HEK293 (cell line): ENCODE results near the gene C19orf38.

Experiments used
- ATF2 ChIP-seq: fragments of 450-650 bp; formaldehyde crosslinking; IDR thresholded peaks from 2 replicates; pipeline ENCODE4 v1.5.1; 2016; ENCODE audit warnings: missing biosample characterization, missing genetic modification characterization, low read depth
- GFI1B ChIP-seq: fragments of 450-650 bp; formaldehyde crosslinking; IDR thresholded peaks from 2 replicates; pipeline ENCODE4 v1.5.1; 2016; ENCODE audit warnings: missing biosample characterization, missing genetic modification characterization
- GLIS1 ChIP-seq: fragments of 450-650 bp; formaldehyde crosslinking; IDR thresholded peaks from 2 replicates; pipeline ENCODE4 v1.5.1; 2016; ENCODE audit warnings: missing biosample characterization, missing genetic modification characterization
- HIC1 ChIP-seq: fragments of 450-650 bp; formaldehyde crosslinking; IDR thresholded peaks from 2 replicates; pipeline ENCODE4 v1.5.1; 2016; ENCODE audit warnings: missing biosample characterization, missing genetic modification characterization
- INSM2 ChIP-seq: fragments of 450-650 bp; formaldehyde crosslinking; IDR thresholded peaks from 2 replicates; pipeline ENCODE4 v1.5.1; 2016; ENCODE audit warnings: missing biosample characterization, missing genetic modification characterization
- KLF9 ChIP-seq: fragments of 450-650 bp; formaldehyde crosslinking; IDR thresholded peaks from 2 replicates; pipeline ENCODE4 v1.5.1; 2016; ENCODE audit warnings: missing biosample characterization, missing genetic modification characterization, low read depth
- PRDM4 ChIP-seq: fragments of 450-650 bp; formaldehyde crosslinking; IDR thresholded peaks from 2 replicates; pipeline ENCODE4 v1.5.1; 2017; ENCODE audit warnings: missing biosample characterization, missing genetic modification characterization
- SP2 ChIP-seq: fragments of 450-650 bp; formaldehyde crosslinking; IDR thresholded peaks from 2 replicates; pipeline ENCODE4 v1.5.1; 2016; ENCODE audit warnings: missing biosample characterization, missing genetic modification characterization
- ZBTB6 ChIP-seq: fragments of 450-650 bp; formaldehyde crosslinking; IDR thresholded peaks from 2 replicates; pipeline ENCODE4 v1.5.1; 2017; ENCODE audit warnings: missing biosample characterization, missing genetic modification characterization
- ZEB2 ChIP-seq: fragments of 450-650 bp; formaldehyde crosslinking; IDR thresholded peaks from 2 replicates; pipeline ENCODE4 v1.5.1; 2016; ENCODE audit warnings: missing biosample characterization, missing genetic modification characterization
- ZFP69B ChIP-seq: fragments of 450-650 bp; formaldehyde crosslinking; IDR thresholded peaks from 2 replicates; pipeline ENCODE4 v1.5.1; 2016; ENCODE audit warnings: missing biosample characterization, missing genetic modification characterization
- ZNF155 ChIP-seq: fragments of 450-650 bp; formaldehyde crosslinking; IDR thresholded peaks from 2 replicates; pipeline ENCODE4 v1.5.1; 2016; ENCODE audit warnings: missing biosample characterization, missing genetic modification characterization
- ZNF169 ChIP-seq: fragments of 450-650 bp; formaldehyde crosslinking; IDR thresholded peaks from 2 replicates; pipeline ENCODE4 v1.5.1; 2016; ENCODE audit warnings: missing biosample characterization, missing genetic modification characterization
- ZNF184 ChIP-seq: fragments of 450-650 bp; IDR thresholded peaks from 2 replicates; pipeline ENCODE4 v1.5.1; 2018; ENCODE audit warnings: missing biosample characterization, mild to moderate bottlenecking, missing genetic modification characterization
- ZNF274 ChIP-seq, 2 experiments: fragments of 200-500 bp in 1 of 2; fragments of 450-650 bp in 1 of 2; sonication (Bioruptor generic) in 1 of 2; formaldehyde crosslinking in 1 of 2; IDR thresholded peaks; 2 replicates each; pipeline versions ENCODE4 v1.5.1 to v1.6.1; 2014 to 2016; ENCODE audit warnings: borderline replicate concordance in 1 of 2, inconsistent platforms in 1 of 2, low read length in 1 of 2, missing biosample characterization in 1 of 2, missing genetic modification characterization in 1 of 2
- ZNF280C ChIP-seq: fragments of 450-650 bp; formaldehyde crosslinking; IDR thresholded peaks from 2 replicates; pipeline ENCODE4 v1.5.1; 2016; ENCODE audit warnings: missing biosample characterization, missing genetic modification characterization
- ZNF600 ChIP-seq: fragments of 450-650 bp; formaldehyde crosslinking; IDR thresholded peaks from 2 replicates; pipeline ENCODE4 v1.5.1; 2016; ENCODE audit warnings: missing biosample characterization, missing genetic modification characterization
- ZNF629 ChIP-seq: fragments of 450-650 bp; formaldehyde crosslinking; IDR thresholded peaks from 2 replicates; pipeline ENCODE4 v1.5.1; 2017; ENCODE audit warnings: missing biosample characterization, missing genetic modification characterization
- ZNF645 ChIP-seq: fragments of 450-650 bp; formaldehyde crosslinking; IDR thresholded peaks from 2 replicates; pipeline ENCODE4; 2016; ENCODE audit warnings: missing biosample characterization, missing genetic modification characterization
- ZNF704 ChIP-seq: fragments of 450-650 bp; formaldehyde crosslinking; IDR thresholded peaks from 2 replicates; pipeline ENCODE4 v1.5.1; 2016; ENCODE audit warnings: missing biosample characterization, missing genetic modification characterization
- ZNF76 ChIP-seq: fragments of 450-650 bp; formaldehyde crosslinking; IDR thresholded peaks from 2 replicates; pipeline ENCODE4; 2016; ENCODE audit warnings: low read depth, missing biosample characterization, missing genetic modification characterization, borderline replicate concordance
- ZSCAN23 ChIP-seq: fragments of 450-650 bp; formaldehyde crosslinking; IDR thresholded peaks from 2 replicates; pipeline ENCODE4 v1.5.1; 2016; ENCODE audit warnings: missing biosample characterization, missing genetic modification characterization
- ZSCAN5A ChIP-seq: fragments of 450-650 bp; formaldehyde crosslinking; IDR thresholded peaks from 2 replicates; pipeline ENCODE4 v1.5.1; 2016; ENCODE audit warnings: missing biosample characterization, missing genetic modification characterization

The C19orf38 gene

GRCh38 chr19:10863107-10863717, 15.0 kb downstream of the C19orf38 start (continued):
- TF ChIP-seq GFI1B (no peak), INSM2 (tag by site-specific recombination) (peak; percentile 54; the same call in 1 of the 2 replicates), ZSCAN23 (no peak), ZNF76 (tag by site-specific recombination) (no peak), ZNF155 (tag by site-specific recombination) (no peak), ATF2 (tag by site-specific recombination) (peak; percentile 94), ZNF274 (IDR thresholded peaks at IDR 0.05; ENCODE audit: low read length) (no peak), ZNF274 (tag by site-specific recombination; IDR thresholded peaks at IDR 0.05; ENCODE audit: borderline replicate concordance) (no peak), ZSCAN5A (tag by site-specific recombination) (no peak), GLIS1 (tag by site-specific recombination) (peak; percentile 75), ZNF704 (tag by site-specific recombination) (no peak), ZBTB6 (tag by site-specific recombination) (no peak), ZNF280C (tag by site-specific recombination) (no peak), ZNF645 (tag by site-specific recombination) (no peak), SP2 (tag by site-specific recombination) (no peak), ZNF629 (tag by site-specific recombination) (peak; percentile 87), ZNF600 (tag by site-specific recombination) (peak; percentile 65), ZNF169 (tag by site-specific recombination) (no peak), KLF9 (peak; percentile 60), ZNF184 (no peak), ZFP69B (tag by site-specific recombination) (0 out of 2 replicates have a peak, but pooled peaks have one; percentile 17), HIC1 (tag by site-specific recombination) (peak; percentile 84), PRDM4 (tag by site-specific recombination) (no peak), ZEB2 (tag by site-specific recombination) (peak; percentile 55; the same call in 1 of the 2 replicates)
